ENCODE data around the gene SEC61A1. TPM values are rescaled to one million over a fixed set of nuclear protein-coding genes. Genes with fewer than 3 reads are reported as not detected.

The SEC61A1 gene
- total RNA-seq, 2 experiments from 2014 or later: 107 to 116 TPM

DNA sequence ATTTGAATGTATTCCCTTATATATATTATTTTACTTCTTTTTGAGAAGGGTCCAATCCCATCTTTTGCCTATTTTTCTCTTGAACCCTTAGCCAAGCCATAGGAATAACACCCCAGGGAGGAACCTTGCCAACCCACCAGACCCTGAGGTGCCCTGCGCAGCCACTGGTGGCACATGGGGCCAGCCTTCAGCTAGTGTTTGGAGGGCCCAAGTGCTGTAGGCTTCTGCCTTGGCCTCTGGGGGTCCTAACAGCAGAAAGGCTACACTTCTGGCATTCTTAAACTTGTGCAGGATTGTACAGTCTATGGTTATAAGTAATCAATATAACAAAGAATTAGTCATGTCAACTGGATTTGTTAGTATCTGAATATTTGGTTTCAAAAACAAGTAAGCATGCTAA is 36.9 kb downstream of the SEC61A1 start:
- Mint-ChIP-seq H3K4me3 (no peak overlapping the region), H3K4me1 (ENCODE audit: low read depth) (no peaks in the 10 kb centered on the region), H3K36me3 (ENCODE audit: low read depth) (peaks cover 41% of the 10 kb centered on the region), H3K27me3 (no peaks in the 10 kb centered on the region), H3K9me3 (no peaks in the 10 kb centered on the region), H3K27ac (no peak overlapping the region)
- intact Hi-C loops (cut with micrococcal nuclease): loop anchor here (10.0 kb wide), 1 partner anchor 406 kb away; the partner anchor contains the start of gene GATA2
- TF ChIP-seq, protein P1, sequence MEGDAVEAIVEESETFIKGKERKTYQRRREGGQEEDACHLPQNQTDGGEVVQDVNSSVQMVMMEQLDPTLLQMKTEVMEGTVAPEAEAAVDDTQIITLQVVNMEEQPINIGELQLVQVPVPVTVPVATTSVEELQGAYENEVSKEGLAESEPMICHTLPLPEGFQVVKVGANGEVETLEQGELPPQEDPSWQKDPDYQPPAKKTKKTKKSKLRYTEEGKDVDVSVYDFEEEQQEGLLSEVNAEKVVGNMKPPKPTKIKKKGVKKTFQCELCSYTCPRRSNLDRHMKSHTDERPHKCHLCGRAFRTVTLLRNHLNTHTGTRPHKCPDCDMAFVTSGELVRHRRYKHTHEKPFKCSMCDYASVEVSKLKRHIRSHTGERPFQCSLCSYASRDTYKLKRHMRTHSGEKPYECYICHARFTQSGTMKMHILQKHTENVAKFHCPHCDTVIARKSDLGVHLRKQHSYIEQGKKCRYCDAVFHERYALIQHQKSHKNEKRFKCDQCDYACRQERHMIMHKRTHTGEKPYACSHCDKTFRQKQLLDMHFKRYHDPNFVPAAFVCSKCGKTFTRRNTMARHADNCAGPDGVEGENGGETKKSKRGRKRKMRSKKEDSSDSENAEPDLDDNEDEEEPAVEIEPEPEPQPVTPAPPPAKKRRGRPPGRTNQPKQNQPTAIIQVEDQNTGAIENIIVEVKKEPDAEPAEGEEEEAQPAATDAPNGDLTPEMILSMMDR (IDR thresholded peaks at IDR 0.05): no peak
- DNase-seq (no peak), ATAC-seq (no peak)
- ChIA-PET CTCF (interaction anchor here (1.4 kb wide), 1 partner anchor 44 kb away, joined by 6 read pairs; no protein-coding TSS in a partner anchor), POLR2A (no interaction called here)

DNA sequence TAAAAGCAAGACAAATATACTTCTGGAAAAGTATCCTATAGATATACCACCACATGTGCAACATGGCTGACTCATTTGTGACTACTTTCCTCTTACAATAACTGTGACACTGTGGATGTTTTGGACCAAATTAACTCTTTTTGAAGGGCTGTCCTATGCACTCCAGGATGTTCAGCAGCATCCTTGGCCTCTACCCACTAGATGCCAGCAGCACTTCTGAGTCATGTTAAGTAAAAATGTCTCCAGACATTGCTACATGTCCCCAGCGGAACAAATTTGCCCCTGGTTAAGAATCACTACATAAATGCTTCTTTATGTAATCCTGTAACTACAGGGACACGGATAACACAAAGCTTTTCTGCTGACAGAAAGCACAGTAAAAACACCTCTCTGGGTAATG is 39.3 kb downstream of the SEC61A1 start:
- Mint-ChIP-seq H3K27me3 (no peaks in the 10 kb centered on the region), H3K27ac (no peak overlapping the region), H3K4me3 (no peak overlapping the region), H3K9me3 (no peaks in the 10 kb centered on the region), H3K36me3 (ENCODE audit: low read depth) (peaks cover 40% of the 10 kb centered on the region), H3K4me1 (ENCODE audit: low read depth) (peaks cover 11% of the 10 kb centered on the region)
- CTCF ChIA-PET: interaction anchor here (0.6 to 6.0 kb wide), 3 partner anchors 20 to 42 kb away, joined by 3 to 56 read pairs (median 3); no protein-coding TSS in a partner anchor
- intact Hi-C loops (cut with micrococcal nuclease): no loop called here
- TF ChIP-seq, protein P1 (IDR thresholded peaks at IDR 0.05): no peak
- no peak for DNase-seq
- no peak for ATAC-seq
- POLR2A ChIA-PET: no interaction called here

DNA sequence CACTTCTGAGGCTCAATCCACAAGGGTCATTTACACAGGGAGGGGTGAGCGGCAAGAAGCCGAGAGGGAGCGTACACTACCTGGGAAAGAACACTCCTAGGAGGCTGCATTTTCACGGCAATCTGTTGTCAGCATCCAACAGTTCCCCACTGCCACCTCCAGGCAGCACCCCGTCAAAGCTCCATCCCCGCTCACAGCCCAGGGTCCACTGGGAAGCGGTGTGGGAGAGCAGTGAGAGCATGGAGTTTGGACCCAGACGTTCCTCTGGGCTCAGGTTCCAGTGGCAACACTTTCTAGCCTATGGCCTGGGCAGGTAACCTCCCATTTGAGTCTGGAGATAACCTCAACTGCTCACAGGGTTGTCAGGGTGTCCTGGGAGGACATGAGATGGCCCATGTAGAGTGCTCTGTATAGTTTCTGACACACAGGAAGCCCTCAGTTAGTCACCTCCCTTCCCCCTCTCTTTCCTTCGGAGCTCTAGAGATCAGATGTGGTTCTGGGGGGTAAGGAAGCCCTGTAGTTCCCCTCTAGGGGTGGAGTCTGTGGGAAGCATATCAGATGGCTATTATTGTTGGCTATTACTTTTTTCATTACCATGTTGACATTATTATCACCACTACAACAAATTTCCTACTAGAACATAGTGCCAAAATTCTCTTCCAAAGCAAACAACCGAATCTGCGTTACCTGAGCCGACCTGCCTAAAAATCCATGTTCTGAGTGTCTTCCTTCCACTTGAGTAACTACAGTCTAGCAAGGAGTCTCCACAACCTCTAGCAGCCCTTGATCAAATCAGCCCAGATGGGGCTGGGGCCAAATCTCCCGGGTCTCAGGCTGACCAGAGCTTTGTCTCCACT is 42.3 kb downstream of the SEC61A1 start:
- Mint-ChIP-seq H3K4me3 (no peak overlapping the region), H3K36me3 (ENCODE audit: low read depth) (peaks cover 45% of the 10 kb centered on the region), H3K27ac (peak overlapping the region; percentile 5), H3K27me3 (no peaks in the 10 kb centered on the region), H3K4me1 (ENCODE audit: low read depth) (peaks cover 11% of the 10 kb centered on the region), H3K9me3 (no peaks in the 10 kb centered on the region)
- intact Hi-C loops (cut with micrococcal nuclease): no loop called here
- TF ChIP-seq, protein P1 (IDR thresholded peaks at IDR 0.05): no peak
- DNase-seq: no peak
- peak; percentile 68 for ATAC-seq
- ChIA-PET POLR2A (no interaction called here), CTCF (interaction anchor here (0.9 to 6.0 kb wide), 23 partner anchors 8 to 514 kb away, joined by 3 to 56 read pairs (median 5); partner anchors contain the start of gene RUVBL1)

DNA sequence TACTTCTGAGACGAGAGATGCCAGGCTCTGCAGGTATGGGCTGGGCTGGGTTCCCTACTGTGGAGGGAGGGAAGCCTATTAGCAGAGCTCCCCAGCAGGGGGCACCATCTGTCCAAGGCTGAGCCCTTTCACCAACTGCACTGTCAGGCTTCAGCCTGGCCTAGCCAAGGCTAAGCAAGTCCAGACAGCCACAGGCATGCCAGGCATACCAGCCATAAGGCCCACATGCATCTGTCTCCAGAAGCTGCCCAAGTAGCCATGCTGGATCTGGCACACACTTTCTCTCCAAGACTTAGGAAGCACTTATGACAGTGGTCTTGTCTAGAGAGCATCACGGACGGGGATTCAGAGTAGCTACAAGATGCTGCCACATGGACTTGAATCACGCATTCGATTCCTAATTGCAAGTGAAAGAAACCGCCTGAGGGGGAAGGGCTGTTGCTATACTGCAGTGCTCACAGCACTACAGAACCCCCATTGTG is 43.0 kb downstream of the SEC61A1 start:
- Mint-ChIP-seq H3K4me3 (no peak overlapping the region), H3K9me3 (no peaks in the 10 kb centered on the region), H3K4me1 (ENCODE audit: low read depth) (peaks cover 11% of the 10 kb centered on the region), H3K27me3 (no peaks in the 10 kb centered on the region), H3K36me3 (ENCODE audit: low read depth) (peaks cover 47% of the 10 kb centered on the region), H3K27ac (peak overlapping the region; percentile 5)
- DNase-seq: peak; percentile 86
- peak; percentile 99 for ATAC-seq
- POLR2A ChIA-PET: no interaction called here
- intact Hi-C loops (cut with micrococcal nuclease): no loop called here
- CTCF ChIA-PET: interaction anchor here (0.9 to 6.0 kb wide), 25 partner anchors 9 to 513 kb away, joined by 3 to 56 read pairs (median 5); partner anchors contain the start of gene RUVBL1
- TF ChIP-seq, protein P1 (IDR thresholded peaks at IDR 0.05): peak; percentile 70

DNA sequence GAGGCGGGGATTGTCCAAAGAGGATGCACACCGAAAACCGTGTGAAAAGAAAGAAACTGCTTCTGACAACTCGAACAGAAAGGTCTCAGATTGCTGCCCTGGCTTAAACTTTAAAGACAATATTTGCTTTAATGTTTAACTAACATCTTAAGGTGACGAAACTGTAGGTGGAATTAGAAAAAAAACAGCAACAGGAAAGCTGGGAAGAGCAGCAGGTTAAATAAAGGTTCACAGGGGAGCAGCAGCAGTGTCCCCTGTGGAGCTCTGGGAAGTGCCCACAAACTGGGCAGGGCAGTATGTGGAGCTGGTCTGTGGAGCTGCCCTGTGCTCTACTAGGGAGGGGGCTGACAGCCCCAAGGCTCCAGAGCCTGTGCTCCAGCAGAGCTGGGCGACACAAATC is 46.0 kb downstream of the SEC61A1 start:
- Mint-ChIP-seq H3K4me3 (no peak overlapping the region), H3K27me3 (no peaks in the 10 kb centered on the region), H3K36me3 (ENCODE audit: low read depth) (peaks cover 55% of the 10 kb centered on the region), H3K4me1 (ENCODE audit: low read depth) (peaks cover 11% of the 10 kb centered on the region), H3K9me3 (no peaks in the 10 kb centered on the region), H3K27ac (no peak overlapping the region)
- POLR2A ChIA-PET: no interaction called here
- intact Hi-C loops (cut with micrococcal nuclease): no loop called here
- no peak for DNase-seq
- TF ChIP-seq, protein P1 (IDR thresholded peaks at IDR 0.05): no peak
- ATAC-seq: no peak
- CTCF ChIA-PET: interaction anchor here (1.3 to 3.9 kb wide), 5 partner anchors 11 to 224 kb away, joined by 3 to 21 read pairs (median 7); partner anchors contain the start of gene RUVBL1
